ENCODE data around the gene ZCCHC17.

- TF ChIP-seq CTCF (IDR thresholded peaks at IDR 0.05) (no peak), EZH2 (IDR thresholded peaks at IDR 0.05) (no peak)
These were observed 29.6 kb downstream of the ZCCHC17 start for GRCh38 chr1:31326461-31326860.
